ENCODE data around the gene TOR1AIP1. TPM values are rescaled to one million over a fixed set of nuclear protein-coding genes. Genes with fewer than 3 reads are reported as not detected.
"Not testable (repeated sequence)": the region's sequence is repeated elsewhere in the genome, so short reads cannot be mapped to it uniquely, and the experiment has no call there.

TOR1AIP1 gene
- 36.1 and 38.9 TPM in 2 replicates for total RNA-seq (2014; rRNA removed; shearing (Covaris generic))

GRCh38 chr1:179882253-179883039, at the start of gene TOR1AIP1:
TSS of gene TOR1AIP1 (plus strand) at chr1:179882285. CDS start at chr1:179882503, 218 bp downstream.
- H3K4me1 ChIP-seq, result no peaks in the 10 kb centered on the region
- H3K9me3 ChIP-seq (replicated peaks), result no peaks in the 10 kb centered on the region
- peak within 1 kb of the TSS; percentile 96 for H3K27ac ChIP-seq
- peaks cover 13% of the 10 kb centered on the region for H3K36me3 ChIP-seq
- peak within 1 kb of the TSS; percentile 80 for H3K4me3 ChIP-seq
- peak; percentile 97 for DNase-seq
- no peaks in the 10 kb centered on the region for H3K27me3 ChIP-seq

- H3K27me3 ChIP-seq; DNase-seq; H3K36me3 ChIP-seq; H3K27ac ChIP-seq; H3K4me1 ChIP-seq; H3K4me3 ChIP-seq; H3K9me3 ChIP-seq (replicated peaks): not testable (repeated sequence)
These were observed 45.2 kb upstream of the TOR1AIP1 start for GRCh38 chr1:179836686-179837445.

GRCh38 chr1:179840107-179840506, 42.0 kb upstream of the TOR1AIP1 start:
- Histone ChIP-seq H3K4me1 (no peaks in the 10 kb centered on the region), H3K9me3 (replicated peaks) (no peaks in the 10 kb centered on the region), H3K27ac (no peak overlapping the region), H3K27me3 (no peaks in the 10 kb centered on the region), H3K4me3 (no peak overlapping the region), H3K36me3 (no peaks in the 10 kb centered on the region)
- no peak for DNase-seq

GRCh38 chr1:179848233-179848632, 33.9 kb upstream of the TOR1AIP1 start:
- Histone ChIP-seq H3K9me3 (replicated peaks) (no peaks in the 10 kb centered on the region), H3K4me3 (no peak overlapping the region), H3K27me3 (no peaks in the 10 kb centered on the region), H3K27ac (no peak overlapping the region), H3K4me1 (no peaks in the 10 kb centered on the region), H3K36me3 (peaks cover 22% of the 10 kb centered on the region; the same call in 1 of the 2 replicates)
- DNase-seq, result no peak

DNA sequence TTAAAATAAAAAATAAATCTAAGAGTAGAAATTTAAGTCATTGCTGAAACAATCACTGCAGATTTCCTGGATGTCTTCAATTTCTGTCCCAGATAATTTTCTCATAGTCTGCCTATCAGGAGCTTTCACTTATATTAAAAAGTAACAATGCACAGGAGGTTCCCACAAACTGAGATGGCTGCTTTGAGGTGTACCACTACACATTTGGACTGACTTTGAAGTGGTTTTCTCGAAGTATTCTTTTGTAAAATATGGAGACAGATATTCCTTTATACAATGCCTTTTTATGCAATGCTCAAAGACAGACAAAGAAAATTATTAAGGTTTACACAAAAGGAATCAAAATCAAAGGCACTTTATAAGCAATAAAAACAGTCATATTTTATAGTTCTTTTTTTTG, 29.0 kb upstream of the TOR1AIP1 start:
- Histone ChIP-seq H3K36me3 (peaks cover 11% of the 10 kb centered on the region; the same call in 1 of the 2 replicates), H3K4me3 (no peak overlapping the region), H3K27ac (no peak overlapping the region), H3K27me3 (no peaks in the 10 kb centered on the region), H3K9me3 (replicated peaks) (no peaks in the 10 kb centered on the region), H3K4me1 (no peaks in the 10 kb centered on the region)
- DNase-seq, result no peak

DNA sequence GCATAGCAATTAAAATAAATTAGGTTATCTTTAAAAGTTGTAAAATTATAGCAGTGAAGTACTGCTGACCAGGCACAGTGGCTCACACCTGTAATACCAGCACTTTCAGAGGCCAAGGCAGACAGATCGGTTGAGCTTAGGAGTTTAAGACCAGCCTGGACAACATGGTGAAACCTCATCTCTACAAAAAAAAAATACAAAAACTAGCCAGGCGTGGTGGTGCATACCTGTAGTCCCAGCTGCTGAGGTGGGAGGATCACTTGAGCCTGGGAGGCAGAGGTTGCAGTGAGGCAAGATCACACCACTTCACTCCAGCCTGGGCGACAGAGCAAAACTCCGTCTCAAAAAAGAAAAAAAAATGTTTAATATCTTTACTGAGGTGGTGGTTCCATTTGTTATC, 26.3 kb upstream of the TOR1AIP1 start:
- not testable (repeated sequence) for H3K36me3 ChIP-seq; H3K4me3 ChIP-seq; DNase-seq; H3K4me1 ChIP-seq; H3K27ac ChIP-seq; H3K9me3 ChIP-seq (replicated peaks); H3K27me3 ChIP-seq

DNA sequence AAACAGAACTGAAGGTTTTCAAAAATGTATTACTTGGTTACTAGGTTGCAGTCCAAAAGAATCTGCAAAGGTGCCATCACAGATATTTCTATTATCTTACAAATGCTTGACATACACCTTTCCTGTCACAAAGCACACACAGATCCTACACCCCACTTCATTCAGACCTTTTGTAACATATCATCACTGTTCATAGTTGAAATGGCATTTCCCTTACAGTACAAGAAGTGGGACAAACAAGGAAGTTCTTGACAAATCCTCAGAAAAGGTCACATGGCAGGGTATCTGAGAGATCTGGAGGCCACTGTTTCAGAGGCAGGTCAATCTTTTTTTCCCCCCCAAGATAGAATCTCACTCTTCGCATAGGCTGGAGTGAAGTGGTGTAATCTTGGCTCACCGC, 25.8 kb upstream of the TOR1AIP1 start:
- Histone ChIP-seq H3K9me3 (replicated peaks) (no peaks in the 10 kb centered on the region), H3K27me3 (no peaks in the 10 kb centered on the region), H3K4me3 (no peak overlapping the region), H3K36me3 (peaks cover under 1% of the 10 kb centered on the region), H3K27ac (no peak overlapping the region), H3K4me1 (no peaks in the 10 kb centered on the region)
- DNase-seq, result no peak

- Histone ChIP-seq H3K27ac (no peak overlapping the region), H3K4me3 (no peak overlapping the region), H3K36me3 (peaks cover 6% of the 10 kb centered on the region; the same call in 1 of the 2 replicates), H3K27me3 (no peaks in the 10 kb centered on the region), H3K4me1 (no peaks in the 10 kb centered on the region), H3K9me3 (replicated peaks) (no peaks in the 10 kb centered on the region)
- no peak for DNase-seq
These were observed 25.1 kb upstream of the TOR1AIP1 start for GRCh38 chr1:179857009-179857408.

DNA sequence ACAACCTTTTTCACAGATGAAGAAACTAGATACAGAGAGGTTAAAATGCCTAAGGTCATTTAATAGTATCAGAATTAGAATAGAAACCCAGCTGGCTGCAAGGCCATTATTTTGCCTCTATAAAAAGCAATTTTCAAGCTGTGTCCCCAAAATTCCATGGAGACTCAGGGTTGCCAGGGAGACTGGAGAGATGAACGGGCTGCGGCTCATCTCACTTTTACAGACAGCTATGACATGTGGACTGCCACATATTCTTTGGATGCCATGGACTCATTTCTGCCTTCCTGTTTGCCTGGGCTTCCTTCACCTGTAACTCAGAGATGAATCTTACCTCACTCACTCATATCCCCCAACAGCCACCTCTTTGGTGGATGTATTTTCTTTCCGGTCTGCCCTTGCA, 21.4 kb upstream of the TOR1AIP1 start:
- no peaks in the 10 kb centered on the region for H3K9me3 ChIP-seq (replicated peaks)

DNA sequence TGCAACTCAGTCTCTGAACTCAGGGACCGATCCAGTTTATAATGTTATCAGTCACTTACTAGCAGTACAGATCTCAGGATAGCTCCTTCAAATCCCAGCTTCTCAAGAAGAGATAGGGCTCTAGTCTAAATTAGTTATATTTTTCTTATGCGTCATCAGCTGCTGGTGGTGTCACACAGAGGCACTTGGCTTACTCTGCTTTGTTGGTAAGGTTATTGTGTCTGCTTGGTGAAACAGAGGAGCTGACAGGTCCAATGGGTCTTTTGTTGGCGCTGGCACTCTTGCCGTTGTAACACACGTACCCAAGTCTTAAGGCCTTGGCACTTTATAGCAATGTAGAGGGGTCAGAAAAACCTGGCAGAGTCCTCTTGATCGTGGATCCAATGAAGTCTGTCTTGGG, 16.7 kb upstream of the TOR1AIP1 start:
- no peaks in the 10 kb centered on the region for H3K9me3 ChIP-seq (replicated peaks)
- peaks cover 46% of the 10 kb centered on the region for H3K36me3 ChIP-seq
- H3K4me3 ChIP-seq, result no peak overlapping the region
- H3K4me1 ChIP-seq, result no peaks in the 10 kb centered on the region
- H3K27ac ChIP-seq, result no peak overlapping the region
- H3K27me3 ChIP-seq, result no peaks in the 10 kb centered on the region
- no peak for DNase-seq

More for the DNA sequence above, 21.4 kb upstream of the TOR1AIP1 start:
- no peak for DNase-seq
- Histone ChIP-seq H3K36me3 (peaks cover 21% of the 10 kb centered on the region), H3K4me1 (no peaks in the 10 kb centered on the region), H3K27me3 (no peaks in the 10 kb centered on the region), H3K4me3 (no peak overlapping the region), H3K27ac (no peak overlapping the region)

GRCh38 chr1:179866616-179867015, 15.5 kb upstream of the TOR1AIP1 start:
- Histone ChIP-seq H3K4me1 (no peaks in the 10 kb centered on the region), H3K36me3 (peaks cover 42% of the 10 kb centered on the region), H3K27me3 (no peaks in the 10 kb centered on the region), H3K9me3 (replicated peaks) (no peaks in the 10 kb centered on the region), H3K4me3 (no peak overlapping the region), H3K27ac (no peak overlapping the region)
- no peak for DNase-seq

GRCh38 chr1:179867493-179868330, 14.4 kb upstream of the TOR1AIP1 start:
- peak; percentile 40 to 76 for DNase-seq
- Histone ChIP-seq H3K27ac (no peak overlapping the region), H3K9me3 (replicated peaks) (no peaks in the 10 kb centered on the region), H3K4me3 (no peak overlapping the region), H3K27me3 (no peaks in the 10 kb centered on the region), H3K36me3 (peaks cover 38% of the 10 kb centered on the region), H3K4me1 (no peaks in the 10 kb centered on the region)

- Histone ChIP-seq H3K27me3 (no peaks in the 10 kb centered on the region), H3K27ac (no peak overlapping the region), H3K4me1 (no peaks in the 10 kb centered on the region), H3K9me3 (replicated peaks) (no peaks in the 10 kb centered on the region), H3K4me3 (no peak overlapping the region), H3K36me3 (peaks cover 43% of the 10 kb centered on the region)
- DNase-seq, result no peak
These were observed 11.2 kb upstream of the TOR1AIP1 start for GRCh38 chr1:179870870-179871269.

GRCh38 chr1:179871940-179872339, 10.1 kb upstream of the TOR1AIP1 start:
- no peaks in the 10 kb centered on the region for H3K4me1 ChIP-seq
- H3K9me3 ChIP-seq (replicated peaks), result no peaks in the 10 kb centered on the region
- H3K27me3 ChIP-seq, result no peaks in the 10 kb centered on the region
- no peak for DNase-seq
- H3K4me3 ChIP-seq, result no peak overlapping the region
- no peak overlapping the region for H3K27ac ChIP-seq
- peaks cover 36% of the 10 kb centered on the region for H3K36me3 ChIP-seq

DNA sequence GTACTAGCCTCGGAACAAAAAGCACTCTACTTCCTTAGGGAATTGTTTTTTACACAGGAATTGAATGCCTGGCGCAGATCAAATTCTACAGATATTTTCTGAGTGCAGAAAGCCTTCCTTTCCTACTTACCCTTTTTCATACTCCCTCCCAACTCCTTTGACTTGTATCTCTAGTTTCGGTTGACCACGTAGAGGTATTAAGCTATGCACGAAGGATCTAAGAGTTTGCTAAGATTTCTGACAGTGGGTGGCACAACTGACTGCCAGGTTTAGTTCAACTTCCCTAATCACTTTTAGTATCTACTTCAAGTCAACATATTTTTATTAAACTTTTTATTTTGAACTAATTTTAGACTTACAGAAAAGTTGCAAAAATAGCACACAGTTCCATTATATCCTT, 9.5 kb upstream of the TOR1AIP1 start:
- H3K4me1 ChIP-seq, result no peaks in the 10 kb centered on the region
- no peaks in the 10 kb centered on the region for H3K9me3 ChIP-seq (replicated peaks)
- no peak for DNase-seq
- no peak overlapping the region for H3K27ac ChIP-seq
- H3K36me3 ChIP-seq, result peaks cover 32% of the 10 kb centered on the region
- H3K27me3 ChIP-seq, result no peaks in the 10 kb centered on the region
- no peak overlapping the region for H3K4me3 ChIP-seq
